Mononuclear cell (primary cell): ENCODE data around the gene GATAD2B. TPM values are rescaled to one million over a fixed set of nuclear protein-coding genes. Genes with fewer than 3 reads are reported as not detected.
"Not testable (repeated sequence)": the region's sequence is repeated elsewhere in the genome, so short reads cannot be mapped to it uniquely, and the experiment has no call there.

ENCODE experiments used
- H3K27me3 ChIP-seq: 2 replicates; pipeline ENCODE4 v1.6.0; 2011; ENCODE audit warnings: low read length, control low read depth; ENCODE audit not compliant: insufficient read depth
- H3K4me1 ChIP-seq: 2 replicates; pipeline ENCODE4 v1.5.1; 2011; ENCODE audit warnings: mild to moderate bottlenecking, low read length, control low read depth; ENCODE audit not compliant: insufficient read depth
- H3K4me3 ChIP-seq: 2 replicates; pipeline ENCODE4 v1.5.1; 2011; ENCODE audit warnings: mild to moderate bottlenecking, low read length, moderate library complexity
- H3K9me3 ChIP-seq: 2 replicates; pipeline ENCODE4 v1.5.1; 2011; ENCODE audit warnings: low read depth, mild to moderate bottlenecking, control low read depth, low read length
- total RNA-seq: library from RNA; depleted of rRNA; stranded (reverse); fragments of >200 nt; gene quantifications from one replicate; pipeline ENCODE4 v1.2.3, GENCODE V29; 2012

The GATAD2B gene
- total RNA-seq, 1 donor = 15.5 TPM

- Histone ChIP-seq H3K4me1 (peaks cover 64% of the 10 kb centered on the region), H3K27me3 (no peaks in the 10 kb centered on the region), H3K9me3 (no peaks in the 10 kb centered on the region), H3K4me3 (no peak overlapping the region)
Observed at GRCh38 chr1:153771841-153772593, 150.8 kb downstream of the GATAD2B start.

- no peaks in the 10 kb centered on the region for H3K27me3 ChIP-seq
- no peaks in the 10 kb centered on the region for H3K9me3 ChIP-seq
- H3K4me1 ChIP-seq = peaks cover 57% of the 10 kb centered on the region
- H3K4me3 ChIP-seq = no peak overlapping the region
Observed at GRCh38 chr1:153771261-153771660, 151.5 kb downstream of the GATAD2B start.

GRCh38 chr1:153770797-153771196, 152.0 kb downstream of the GATAD2B start:
- H3K4me3 ChIP-seq = no peak overlapping the region
- H3K4me1 ChIP-seq = peaks cover 52% of the 10 kb centered on the region
- no peaks in the 10 kb centered on the region for H3K27me3 ChIP-seq
- no peaks in the 10 kb centered on the region for H3K9me3 ChIP-seq

GRCh38 chr1:153769221-153769620, 153.6 kb downstream of the GATAD2B start:
- H3K4me3 ChIP-seq = no peak overlapping the region
- H3K27me3 ChIP-seq = no peaks in the 10 kb centered on the region
- H3K4me1 ChIP-seq = peaks cover 36% of the 10 kb centered on the region
- H3K9me3 ChIP-seq = no peaks in the 10 kb centered on the region

- no peaks in the 10 kb centered on the region for H3K9me3 ChIP-seq
- no peak overlapping the region for H3K4me3 ChIP-seq
- no peaks in the 10 kb centered on the region for H3K27me3 ChIP-seq
- H3K4me1 ChIP-seq = peaks cover 30% of the 10 kb centered on the region
Observed at GRCh38 chr1:153768316-153769181, 154.2 kb downstream of the GATAD2B start.

GRCh38 chr1:153767519-153767918, 155.3 kb downstream of the GATAD2B start:
- Histone ChIP-seq H3K27me3 (no peaks in the 10 kb centered on the region), H3K4me3 (no peak overlapping the region), H3K9me3 (no peaks in the 10 kb centered on the region), H3K4me1 (peaks cover 19% of the 10 kb centered on the region)

GRCh38 chr1:153766663-153767062, 156.1 kb downstream of the GATAD2B start:
- not testable (repeated sequence) for H3K4me3 ChIP-seq, H3K27me3 ChIP-seq, H3K9me3 ChIP-seq
- H3K4me1 ChIP-seq = peaks cover 14% of the 10 kb centered on the region

- Histone ChIP-seq H3K9me3 (no peaks in the 10 kb centered on the region), H3K4me1 (peaks cover 11% of the 10 kb centered on the region), H3K4me3 (no peak overlapping the region), H3K27me3 (no peaks in the 10 kb centered on the region)
Observed at GRCh38 chr1:153764310-153764709, 158.5 kb downstream of the GATAD2B start.

- peaks cover 3% of the 10 kb centered on the region for H3K4me1 ChIP-seq
Observed at GRCh38 chr1:153763365-153764225, 159.2 kb downstream of the GATAD2B start.

GRCh38 chr1:153760440-153760839, 162.3 kb downstream of the GATAD2B start:
- Histone ChIP-seq H3K4me3 (no peak overlapping the region), H3K4me1 (no peaks in the 10 kb centered on the region)

More at GRCh38 chr1:153763365-153764225, 159.2 kb downstream of the GATAD2B start:
- Histone ChIP-seq H3K4me3 (no peak overlapping the region), H3K27me3 (no peaks in the 10 kb centered on the region), H3K9me3 (no peaks in the 10 kb centered on the region)

More at GRCh38 chr1:153760440-153760839, 162.3 kb downstream of the GATAD2B start:
- no peaks in the 10 kb centered on the region for H3K9me3 ChIP-seq
- no peaks in the 10 kb centered on the region for H3K27me3 ChIP-seq

Other genes with a start within 250 kb of the GATAD2B start
- gene NPR1, start 244.3 kb downstream of the GATAD2B start, total RNA-seq = not detected
- 11.6 TPM for gene INTS3, start 194.9 kb downstream of the GATAD2B start, total RNA-seq
- 7.5 TPM for gene SLC27A3, start 147.6 kb downstream of the GATAD2B start, total RNA-seq
- 37.3 TPM for gene DENND4B, start 23.7 kb upstream of the GATAD2B start, total RNA-seq
- gene CRTC2, start 35.6 kb upstream of the GATAD2B start, total RNA-seq = 31.2 TPM
- 15.8 TPM for gene SLC39A1, start 40.6 kb upstream of the GATAD2B start, total RNA-seq
- gene CREB3L4, start 44.9 kb upstream of the GATAD2B start, total RNA-seq = 2.4 TPM
- gene JTB, start 54.7 kb upstream of the GATAD2B start, total RNA-seq = 160 TPM
- gene RAB13, start 63.4 kb upstream of the GATAD2B start, total RNA-seq = 1.2 TPM
- 8,524 TPM for gene RPS27, start 67.8 kb upstream of the GATAD2B start, total RNA-seq
- gene NUP210L, start 232.1 kb upstream of the GATAD2B start, total RNA-seq = under 0.01 TPM